Occipital lobe (tissue), 2 donors: ENCODE measurements around the gene RAB25. TPM values are rescaled to one million over a fixed set of nuclear protein-coding genes. Genes with fewer than 3 reads are reported as not detected.
"Not testable (repeated sequence)": the region's sequence is repeated elsewhere in the genome, so short reads cannot be mapped to it uniquely, and the experiment has no call there.

Experiments used
- DNase-seq: peaks from one replicate; lab custom pipeline; 2025; lab: John Stamatoyannopoulos, UW
- total RNA-seq: library from RNA; depleted of rRNA; stranded (reverse); fragments of >200 nt; gene quantifications from one replicate; pipeline ENCODE4 v1.2.3, GENCODE V29; 2014

The RAB25 gene
- total RNA-seq, 1 donor from 2014 or later, result not detected

DNA sequence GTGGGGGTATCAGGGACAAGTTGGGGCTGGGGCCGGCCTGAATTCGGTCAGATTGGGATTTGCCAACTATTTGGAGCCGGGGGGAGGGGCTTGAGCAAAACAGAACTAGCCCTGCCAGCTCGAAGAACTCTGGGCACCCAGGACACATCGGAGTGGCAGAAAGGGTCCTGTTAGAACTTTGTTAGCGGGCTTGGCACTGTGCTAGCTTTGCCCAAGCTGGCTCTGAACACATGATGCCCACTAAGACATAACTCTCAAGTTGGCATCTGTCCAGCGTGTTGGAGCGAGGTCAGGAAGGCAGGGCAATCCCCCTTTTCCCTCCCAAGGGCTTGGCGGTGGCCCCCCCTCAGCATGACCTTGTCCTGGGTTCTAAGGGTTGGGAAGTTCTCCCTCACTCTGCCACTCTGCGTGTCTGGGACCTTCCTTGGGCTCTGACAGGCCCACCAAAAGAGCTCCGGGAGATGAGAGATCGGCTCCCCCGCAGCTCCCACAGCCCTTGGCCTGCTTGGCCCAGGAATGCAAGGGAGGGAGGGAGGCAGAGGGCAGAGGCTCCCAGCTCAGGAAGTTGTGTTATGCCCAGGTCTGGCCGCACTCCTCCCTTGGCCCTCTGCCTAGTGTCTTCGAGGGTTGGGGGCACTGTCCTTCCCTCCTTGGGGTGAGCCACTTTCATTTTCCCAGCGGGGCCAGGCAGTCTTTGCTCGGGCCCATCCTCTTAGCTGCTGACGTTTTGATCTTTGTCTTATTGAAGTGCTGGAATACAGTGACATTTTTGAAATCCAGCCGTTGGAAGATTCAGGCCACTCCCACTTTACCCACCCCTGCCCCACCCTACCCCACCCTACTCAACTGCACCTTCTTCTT is 54.8 kb downstream of the RAB25 start:
- DNase-seq, result no peak

- DNase-seq, result not testable (repeated sequence)
These were observed 55.8 kb downstream of the RAB25 start for GRCh38 chr1:156116731-156117130.

DNA sequence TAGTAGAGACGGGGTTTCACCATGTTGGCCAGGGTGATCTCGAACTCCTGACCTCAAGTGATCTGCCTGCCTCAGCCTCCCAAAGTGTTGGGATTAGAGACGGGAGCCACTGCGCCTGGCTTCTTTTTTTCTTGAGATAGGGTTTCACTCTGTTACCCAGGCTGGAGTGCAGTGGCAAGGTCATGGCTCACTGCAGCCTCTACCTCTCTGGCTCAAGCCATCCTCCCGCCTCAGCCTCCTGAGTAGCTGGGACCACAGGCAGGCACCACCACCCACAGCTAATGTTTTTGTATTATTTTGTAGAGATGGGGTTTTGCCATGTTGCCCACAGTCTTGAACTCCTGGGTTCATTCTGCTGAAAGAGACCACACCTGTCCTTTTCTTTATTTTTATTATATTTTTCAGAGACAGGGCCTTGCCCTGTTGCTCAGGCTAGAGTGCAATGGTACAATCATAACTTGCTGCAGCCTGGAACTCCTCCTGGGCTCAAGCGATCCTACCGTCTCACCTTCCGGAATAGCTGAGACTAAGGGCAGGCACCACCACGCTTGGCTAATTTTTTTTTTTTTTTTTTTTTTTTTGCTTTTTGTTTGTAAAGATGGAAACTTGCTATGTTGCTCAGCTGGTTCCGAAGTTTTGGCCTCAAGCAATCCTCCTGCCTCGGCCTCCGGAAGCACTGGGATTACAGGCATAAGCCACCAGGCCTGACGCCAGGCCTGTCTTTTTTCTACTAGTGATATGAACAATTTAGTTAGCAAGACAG is 56.6 kb downstream of the RAB25 start:
- no peak for DNase-seq

DNA sequence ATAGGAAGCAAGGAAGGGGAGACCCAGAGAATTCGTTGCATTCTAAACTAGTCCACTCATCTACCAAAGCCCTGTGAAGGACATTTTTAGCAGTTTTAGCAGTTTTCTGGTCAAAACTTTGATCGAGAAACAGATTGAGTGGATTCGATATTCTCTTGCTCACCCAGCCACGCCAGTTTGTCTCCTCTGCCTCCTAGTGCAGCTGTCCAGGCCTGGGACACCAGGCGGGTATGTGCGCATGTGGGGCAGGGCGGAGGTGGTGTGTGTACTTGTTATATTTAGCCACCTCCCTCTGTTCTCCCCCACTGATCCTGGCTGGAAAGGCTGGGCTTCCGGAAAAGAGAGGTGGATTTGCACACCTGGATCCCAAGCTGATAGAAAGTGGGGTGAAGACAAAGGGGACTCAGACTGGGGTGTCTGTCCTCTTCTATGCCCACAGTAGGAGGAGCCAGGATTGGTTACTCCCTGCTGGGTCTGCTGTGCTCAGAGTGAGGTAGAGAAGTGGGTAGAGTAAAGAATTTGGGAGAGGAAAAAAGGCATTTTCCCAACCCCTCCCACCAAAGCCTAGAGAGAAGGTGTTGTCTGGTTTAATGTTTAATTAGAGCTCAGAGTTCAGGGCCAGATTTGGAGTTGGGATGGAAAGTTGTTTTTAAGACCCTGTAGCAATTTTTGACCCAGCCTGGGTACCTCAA is 57.4 kb downstream of the RAB25 start:
- no peak for DNase-seq

GRCh38 chr1:156119503-156120209 is 58.7 kb downstream of the RAB25 start:
- DNase-seq, result no peak

Other genes starting within 250 kb of the RAB25 start
- gene GON4L, start 203.9 kb upstream of the RAB25 start, total RNA-seq, result 35.1 TPM
- 188 TPM for gene SYT11, start 201.6 kb upstream of the RAB25 start, total RNA-seq
- 32.0 TPM for gene RIT1, start 149.8 kb upstream of the RAB25 start, total RNA-seq
- 37.6 TPM for gene KHDC4, start 126.7 kb upstream of the RAB25 start, total RNA-seq
- not detected for gene RXFP4, start 119.5 kb upstream of the RAB25 start, total RNA-seq
- 129 TPM for gene ARHGEF2, start 82.6 kb upstream of the RAB25 start, total RNA-seq
- gene SSR2, start 40.2 kb upstream of the RAB25 start, total RNA-seq, result 193 TPM
- gene UBQLN4, start 7.4 kb upstream of the RAB25 start, total RNA-seq, result 25.9 TPM
- gene LAMTOR2, start 6.4 kb upstream of the RAB25 start, total RNA-seq, result 30.7 TPM
- 42.4 TPM for gene MEX3A, start 21.3 kb downstream of the RAB25 start, total RNA-seq
- 18.1 TPM for gene LMNA, start 53.6 kb downstream of the RAB25 start, total RNA-seq
- gene SEMA4A, start 92.4 kb downstream of the RAB25 start, total RNA-seq, result 13.6 TPM
- 9.7 TPM for gene SLC25A44, start 132.9 kb downstream of the RAB25 start, total RNA-seq
- 29.2 TPM for gene PMF1, start 151.8 kb downstream of the RAB25 start, total RNA-seq
- not detected for gene BGLAP, start 181.0 kb downstream of the RAB25 start, total RNA-seq
- 8.6 TPM for gene PAQR6, start 186.9 kb downstream of the RAB25 start, total RNA-seq
- 31.2 TPM for gene SMG5, start 221.7 kb downstream of the RAB25 start, total RNA-seq
- 0.78 TPM for gene TMEM79, start 223.2 kb downstream of the RAB25 start, total RNA-seq
- gene GLMP, start 234.5 kb downstream of the RAB25 start, total RNA-seq, result 12.5 TPM
- 0.94 TPM for gene VHLL, start 238.1 kb downstream of the RAB25 start, total RNA-seq